Upper lobe of left lung (tissue), 6 donors: ENCODE measurements around the gene RBKS. TPM values are rescaled to one million over a fixed set of nuclear protein-coding genes. Genes with fewer than 3 reads are reported as not detected.

Experiments used
- ATAC-seq, 2 donors: fragments of 200-7000 bp; cut with Tn5 transposase; one replicate each; pipeline ENCODE4 v1.9.1; 2022; ENCODE audit warnings: mild to moderate bottlenecking in 2 of 2, moderate library complexity in 2 of 2; ENCODE audit not compliant: low FRiP score in 2 of 2
- DNase-seq, 2 donors: peaks; one replicate each; pipeline ENCODE4 v3.0.0-alpha.2; 2019 to 2020
- H3K27ac ChIP-seq, 4 donors: fragments of 200-600 bp; sonication (generic); one replicate each; pipeline ENCODE4 v1.5.1; 2016 to 2019
- H3K27me3 ChIP-seq, 4 donors: fragments of 200-600 bp; sonication (generic); one replicate each; pipeline ENCODE4 v1.5.1; 2017 to 2019
- H3K36me3 ChIP-seq, 4 donors: fragments of 200-600 bp; sonication (generic); one replicate each; pipeline ENCODE4 v1.5.1; 2016 to 2019
- H3K4me1 ChIP-seq, 4 donors: fragments of 200-600 bp; sonication (generic); one replicate each; pipeline ENCODE4 v1.5.1; 2018 to 2019
- H3K4me3 ChIP-seq, 4 donors: fragments of 200-600 bp; sonication (generic); one replicate each; pipeline ENCODE4 v1.5.1; 2017 to 2019; ENCODE audit warnings: mild to moderate bottlenecking in 2 of 4, moderate library complexity in 1 of 4
- H3K9me3 ChIP-seq, 4 donors: fragments of 200-600 bp; sonication (generic); one replicate each; pipeline ENCODE4 v1.5.1; 2018 to 2019
- EP300 ChIP-seq, 4 donors: sonication (generic); formaldehyde crosslinking; IDR thresholded peaks; one replicate each; pipeline ENCODE4 v1.5.1; 2017; ENCODE audit warnings: antibody characterized with exemption in 4 of 4, control low read depth in 2 of 4
- POLR2A ChIP-seq, 4 donors: fragments of 450-650 bp; IDR thresholded peaks; one replicate each; pipeline ENCODE4 v1.5.1; 2016 to 2017; ENCODE audit warnings: antibody characterized with exemption in 4 of 4, mild to moderate bottlenecking in 2 of 4
- POLR2AphosphoS5 ChIP-seq, 2 donors: sonication (generic); formaldehyde crosslinking; IDR thresholded peaks; one replicate each; pipeline ENCODE4 v1.5.1; 2017; ENCODE audit warnings: antibody characterized with exemption in 2 of 2
- WGBS, 2 donors: methylation state at CpG; one replicate each; pipeline ENCODE4 v1.1.5; 2017 to 2018; 5-methylcytosine and 5-hydroxymethylcytosine counted together
- total RNA-seq, 6 donors: library from RNA; depleted of rRNA in 4 of 6; stranded (reverse); fragments of >200 nt in 4 of 6; gene quantifications; one replicate each; pipeline versions ENCODE4 v1.1.0 to v1.2.1, GENCODE V29; 2016 to 2021
- TF ChIP-seq, protein P1 (sequence below), 6 experiments: fragments of 450-650 bp in 4 of 6; fragments of 200-600 bp in 2 of 6; sonication (generic) in 2 of 6; IDR thresholded peaks; one replicate each; pipeline ENCODE4 v1.5.1; 2016 to 2019; ENCODE audit warnings: antibody characterized with exemption in 6 of 6
- donor health status: DM: no; HTN: no; CAD: no; lungs with moderate emphysema.
- donor health status: DM: no; HTN: yes; CAD: no; lungs with severe emphysema.

Gene RBKS
- total RNA-seq, 6 donors from 2014 or later, result 2.9 to 5.4 (median 3.2) TPM

DNA sequence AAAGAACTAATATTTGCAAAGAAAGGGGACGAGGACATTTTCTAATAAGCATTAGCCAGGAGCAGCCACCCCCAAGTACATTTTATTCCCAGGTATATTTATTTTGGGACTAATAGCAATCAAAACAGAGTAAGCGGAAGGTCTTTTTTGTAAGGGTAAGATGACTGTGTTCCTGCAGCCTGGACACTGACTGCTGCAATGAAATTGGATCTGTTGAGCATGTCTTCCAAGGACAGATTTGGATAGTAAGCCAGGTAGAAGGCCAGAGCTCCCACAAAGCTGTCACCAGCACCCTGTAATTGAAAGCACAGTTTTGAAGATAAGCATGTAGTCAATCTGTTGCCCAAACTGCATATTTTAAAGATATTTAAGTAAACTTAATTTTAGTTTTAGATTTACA is 108.7 kb downstream of the RBKS start:
- H3K36me3 ChIP-seq, result peaks cover 0 to 22% (median 2%) of the 10 kb centered on the region in 4 donors
- peak overlapping the region in 1 of 4 donors; percentile 77 for H3K27ac ChIP-seq
- TF ChIP-seq POLR2AphosphoS5 (IDR thresholded peaks at IDR 0.05), result no peak
- TF ChIP-seq, protein P1, sequence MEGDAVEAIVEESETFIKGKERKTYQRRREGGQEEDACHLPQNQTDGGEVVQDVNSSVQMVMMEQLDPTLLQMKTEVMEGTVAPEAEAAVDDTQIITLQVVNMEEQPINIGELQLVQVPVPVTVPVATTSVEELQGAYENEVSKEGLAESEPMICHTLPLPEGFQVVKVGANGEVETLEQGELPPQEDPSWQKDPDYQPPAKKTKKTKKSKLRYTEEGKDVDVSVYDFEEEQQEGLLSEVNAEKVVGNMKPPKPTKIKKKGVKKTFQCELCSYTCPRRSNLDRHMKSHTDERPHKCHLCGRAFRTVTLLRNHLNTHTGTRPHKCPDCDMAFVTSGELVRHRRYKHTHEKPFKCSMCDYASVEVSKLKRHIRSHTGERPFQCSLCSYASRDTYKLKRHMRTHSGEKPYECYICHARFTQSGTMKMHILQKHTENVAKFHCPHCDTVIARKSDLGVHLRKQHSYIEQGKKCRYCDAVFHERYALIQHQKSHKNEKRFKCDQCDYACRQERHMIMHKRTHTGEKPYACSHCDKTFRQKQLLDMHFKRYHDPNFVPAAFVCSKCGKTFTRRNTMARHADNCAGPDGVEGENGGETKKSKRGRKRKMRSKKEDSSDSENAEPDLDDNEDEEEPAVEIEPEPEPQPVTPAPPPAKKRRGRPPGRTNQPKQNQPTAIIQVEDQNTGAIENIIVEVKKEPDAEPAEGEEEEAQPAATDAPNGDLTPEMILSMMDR (IDR thresholded peaks at IDR 0.05), result no peak
- no peak for TF ChIP-seq EP300 (IDR thresholded peaks at IDR 0.05)
- no peak for TF ChIP-seq POLR2A (IDR thresholded peaks at IDR 0.05)
- DNase-seq (no peak), ATAC-seq (no peak)
- WGBS, 2 donors, result 94 to 97% methylated on average over 2 of the region's 2 CpGs
- no peaks in the 10 kb centered on the region for H3K9me3 ChIP-seq
- H3K27me3 ChIP-seq, result no peaks in the 10 kb centered on the region
- peaks cover 0 to 15% (median 14%) of the 10 kb centered on the region in 4 donors for H3K4me1 ChIP-seq
- H3K4me3 ChIP-seq, result no peak overlapping the region

DNA sequence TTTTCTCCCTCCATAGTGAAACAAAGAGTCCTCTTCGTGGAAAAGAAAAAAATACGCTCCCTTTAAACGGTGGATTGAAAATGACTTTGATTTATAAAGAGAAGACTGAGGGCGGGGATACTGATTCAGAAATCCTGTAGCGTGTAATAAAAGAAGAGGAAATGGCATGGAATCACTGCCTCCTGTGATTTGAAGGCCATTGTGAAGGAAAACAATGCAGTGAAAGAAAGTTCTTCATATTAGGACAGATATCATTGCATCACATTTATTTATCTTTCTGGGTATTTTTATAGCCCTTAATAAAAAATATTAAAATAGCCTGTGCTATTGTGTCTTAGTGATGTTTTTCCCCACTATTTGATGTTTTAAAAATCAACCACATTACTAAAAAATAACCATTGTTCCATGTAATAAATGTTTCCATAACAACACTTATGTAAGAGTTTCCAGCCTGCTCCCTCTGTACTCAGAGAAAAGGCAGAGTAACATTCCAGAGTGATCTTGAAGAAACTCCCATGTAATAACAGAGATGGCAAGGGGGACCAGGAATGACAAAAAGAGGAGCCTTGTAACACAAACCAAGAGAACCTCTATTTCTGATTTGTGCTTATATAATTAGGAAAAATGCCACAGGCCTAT is 110.7 kb downstream of the RBKS start:
- DNase-seq, result no peak
- WGBS, 2 donors, result 55 to 61% methylated on average over 5 of the region's 5 CpGs
- peak overlapping the region; percentile 56 to 77 (median 65) for H3K27ac ChIP-seq
- peaks cover 0 to 34% (median 2%) of the 10 kb centered on the region in 4 donors for H3K36me3 ChIP-seq
- H3K4me3 ChIP-seq, result no peak overlapping the region
- no peak for ATAC-seq
- TF ChIP-seq POLR2AphosphoS5 (IDR thresholded peaks at IDR 0.05) (no peak), EP300 (IDR thresholded peaks at IDR 0.05) (no peak), POLR2A (IDR thresholded peaks at IDR 0.05) (no peak)
- TF ChIP-seq, protein P1 (IDR thresholded peaks at IDR 0.05), result no peak
- H3K27me3 ChIP-seq, result no peaks in the 10 kb centered on the region
- H3K9me3 ChIP-seq, result no peaks in the 10 kb centered on the region
- H3K4me1 ChIP-seq, result peaks cover 0 to 18% (median 18%) of the 10 kb centered on the region in 4 donors

DNA sequence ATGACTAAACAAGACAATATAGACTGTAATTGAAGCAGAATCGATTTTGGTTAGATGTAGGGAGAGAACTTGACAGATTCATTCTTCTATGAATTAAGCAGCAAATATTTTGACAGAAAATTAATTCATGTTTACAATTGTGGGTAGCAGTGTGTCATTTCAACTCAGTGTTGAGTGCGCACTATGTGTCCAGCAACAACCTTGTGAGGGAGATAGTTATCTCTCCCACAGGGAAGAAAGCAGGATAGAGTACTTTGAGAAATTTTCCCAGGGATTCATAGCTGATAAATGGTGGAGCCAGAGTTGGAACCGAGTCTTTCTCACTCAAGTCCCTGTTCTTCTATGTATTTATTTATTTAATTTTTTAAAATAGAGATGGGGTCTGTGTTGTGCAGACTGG is 113.5 kb downstream of the RBKS start:
- H3K36me3 ChIP-seq, result peaks cover 0 to 35% (median 2%) of the 10 kb centered on the region in 4 donors
- no peaks in the 10 kb centered on the region for H3K9me3 ChIP-seq
- H3K27me3 ChIP-seq, result no peaks in the 10 kb centered on the region
- ATAC-seq, result no peak
- H3K4me3 ChIP-seq, result no peak overlapping the region
- TF ChIP-seq EP300 (IDR thresholded peaks at IDR 0.05), result no peak
- TF ChIP-seq POLR2AphosphoS5 (IDR thresholded peaks at IDR 0.05), result no peak
- TF ChIP-seq, protein P1 (IDR thresholded peaks at IDR 0.05), result no peak
- no peak for TF ChIP-seq POLR2A (IDR thresholded peaks at IDR 0.05)
- H3K27ac ChIP-seq, result no peak overlapping the region
- WGBS, 2 donors, result 88 to 93% methylated on average over 3 of the region's 3 CpGs
- peaks cover 24 to 41% (median 36%) of the 10 kb centered on the region in 4 donors for H3K4me1 ChIP-seq
- DNase-seq, result no peak

DNA sequence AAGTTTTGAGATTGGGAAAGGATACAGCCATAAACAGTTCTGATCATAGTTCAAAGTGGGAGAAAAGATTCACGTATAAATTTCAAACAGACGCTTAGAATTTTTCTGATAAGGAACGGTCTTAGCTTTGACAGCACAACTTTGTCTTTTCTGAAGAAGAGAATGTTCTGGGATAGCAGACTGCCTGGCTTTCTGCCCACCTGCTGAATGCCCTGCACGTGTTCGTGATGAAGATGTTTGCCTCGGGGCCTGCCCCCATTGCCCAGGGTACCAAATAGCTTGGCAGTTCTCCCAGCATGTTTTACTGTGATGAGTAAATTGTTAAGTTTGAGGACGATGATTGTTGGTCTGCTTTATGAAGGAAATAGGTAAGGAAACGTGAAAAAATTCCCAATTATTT is 114.1 kb downstream of the RBKS start:
- Histone ChIP-seq H3K4me1 (peaks cover 24 to 41% (median 37%) of the 10 kb centered on the region in 4 donors), H3K9me3 (no peaks in the 10 kb centered on the region), H3K36me3 (peaks cover 0 to 35% (median 2%) of the 10 kb centered on the region in 4 donors), H3K27ac (peak overlapping the region in 1 of 4 donors; percentile 55), H3K4me3 (no peak overlapping the region), H3K27me3 (no peaks in the 10 kb centered on the region)
- WGBS, 2 donors, result 45 to 58% methylated on average over 8 of the region's 8 CpGs
- ATAC-seq, result no peak
- DNase-seq, result no peak
- no peak for TF ChIP-seq POLR2A (IDR thresholded peaks at IDR 0.05)
- TF ChIP-seq, protein P1 (IDR thresholded peaks at IDR 0.05), result no peak
- no peak for TF ChIP-seq EP300 (IDR thresholded peaks at IDR 0.05)
- no peak for TF ChIP-seq POLR2AphosphoS5 (IDR thresholded peaks at IDR 0.05)

DNA sequence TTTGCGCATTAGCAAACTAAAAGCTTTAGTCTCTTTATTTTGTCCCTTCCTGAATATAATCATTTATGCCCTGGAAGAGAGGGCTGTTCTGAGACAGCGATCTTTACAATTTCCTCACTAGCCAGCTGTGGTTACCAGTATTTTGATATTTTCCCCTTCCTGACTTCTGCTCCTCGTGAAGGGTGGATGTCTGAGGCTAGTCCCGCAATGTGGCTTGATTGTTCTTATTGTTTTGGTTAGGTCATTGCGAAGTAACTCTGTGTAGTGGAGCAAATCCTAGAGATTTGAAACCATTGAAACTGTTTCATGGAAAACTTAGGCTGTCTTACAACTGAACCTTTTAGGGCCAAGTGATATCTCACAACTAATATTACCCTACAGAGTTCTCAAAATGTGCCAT is 116.2 kb downstream of the RBKS start:
- TF ChIP-seq POLR2AphosphoS5 (IDR thresholded peaks at IDR 0.05) (no peak), POLR2A (IDR thresholded peaks at IDR 0.05) (no peak), EP300 (IDR thresholded peaks at IDR 0.05) (no peak)
- TF ChIP-seq, protein P1 (IDR thresholded peaks at IDR 0.05), result no peak
- no peaks in the 10 kb centered on the region for H3K9me3 ChIP-seq
- no peaks in the 10 kb centered on the region for H3K27me3 ChIP-seq
- ATAC-seq (no peak), DNase-seq (no peak)
- WGBS, 2 donors, result 61 to 70% methylated on average over 5 of the region's 5 CpGs
- peaks cover 24 to 35% (median 32%) of the 10 kb centered on the region in 4 donors for H3K4me1 ChIP-seq
- H3K36me3 ChIP-seq, result peaks cover 0 to 24% (median 0%) of the 10 kb centered on the region in 4 donors
- no peak overlapping the region for H3K4me3 ChIP-seq
- peak overlapping the region in 2 of 4 donors; percentile 19 to 20 for H3K27ac ChIP-seq
